HEK293 (cell line): ENCODE results near the gene NCKAP5L.

Experiments
- CTCF ChIA-PET: fragments of 350-600 bp; formaldehyde crosslinking; extraction: SDS; loops from one replicate; lab custom pipeline; 2021; ENCODE audit warnings: antibody characterized with exemption; lab: Yijun Ruan, JAX
- POLR2A ChIA-PET: fragments of 300-600 bp; formaldehyde crosslinking; extraction: SDS; loops from one replicate; lab custom pipeline; 2020; ENCODE audit warnings: antibody characterized with exemption, inconsistent platforms; lab: Yijun Ruan, JAX
- H3K27ac ChIP-seq: fragments of 200-500 bp; sonication (Bioruptor generic); 2 replicates; pipeline ENCODE4 v1.5.1; 2014; ENCODE audit warnings: low read depth, low read length, control low read depth, inconsistent platforms; ENCODE audit errors: extremely low read depth
- H3K36me3 ChIP-seq, 2 experiments: fragments of 200-500 bp in 1 of 2; sonication (Bioruptor generic) in 1 of 2; 1 replicate in 1 of 2; 2 replicates in 1 of 2; pipeline ENCODE4 v1.5.1; 2014 to 2017; ENCODE audit warnings: inconsistent platforms in 2 of 2, low read length in 2 of 2; ENCODE audit not compliant: control insufficient read depth in 2 of 2, insufficient read depth in 1 of 2
- H3K4me1 ChIP-seq: fragments of 200-500 bp; sonication (Bioruptor generic); 2 replicates; pipeline ENCODE4 v1.5.1; 2014; ENCODE audit warnings: mild to moderate bottlenecking, low read length, inconsistent platforms; ENCODE audit not compliant: control insufficient read depth, insufficient read depth
- H3K4me3 ChIP-seq: 2 replicates; pipeline ENCODE4 v1.5.1; 2011; ENCODE audit warnings: low read depth, mild to moderate bottlenecking, control low read depth, low read length, moderate library complexity
- H3K9me3 ChIP-seq: fragments of 200-500 bp; sonication (Bioruptor generic); 2 replicates; pipeline ENCODE4 v1.5.1; 2014; ENCODE audit warnings: low read depth, low read length, inconsistent platforms; ENCODE audit not compliant: control insufficient read depth, insufficient read depth
- IKZF3 ChIP-seq: fragments of 450-650 bp; IDR thresholded peaks from 2 replicates; pipeline ENCODE4 v1.5.0; 2018; ENCODE audit warnings: missing biosample characterization, mild to moderate bottlenecking, missing genetic modification characterization, moderate library complexity
- ZBTB21 ChIP-seq: fragments of 450-650 bp; formaldehyde crosslinking; IDR thresholded peaks from 2 replicates; pipeline ENCODE4 v1.5.1; 2017; ENCODE audit warnings: missing biosample characterization, missing genetic modification characterization
- ZBTB8A ChIP-seq: fragments of 450-650 bp; formaldehyde crosslinking; IDR thresholded peaks from 2 replicates; pipeline ENCODE4 v1.5.1; 2016; ENCODE audit warnings: missing biosample characterization, missing genetic modification characterization
- ZEB2 ChIP-seq: fragments of 450-650 bp; formaldehyde crosslinking; IDR thresholded peaks from 2 replicates; pipeline ENCODE4 v1.5.1; 2016; ENCODE audit warnings: missing biosample characterization, missing genetic modification characterization
- ZNF175 ChIP-seq: fragments of 450-650 bp; formaldehyde crosslinking; IDR thresholded peaks from 2 replicates; pipeline ENCODE4 v1.5.1; 2016; ENCODE audit warnings: missing biosample characterization, missing genetic modification characterization
- ZNF23 ChIP-seq: fragments of 450-650 bp; formaldehyde crosslinking; IDR thresholded peaks from 2 replicates; pipeline ENCODE4 v1.5.1; 2016; ENCODE audit warnings: missing biosample characterization, missing genetic modification characterization, borderline replicate concordance
- ZNF24 ChIP-seq: fragments of 450-650 bp; formaldehyde crosslinking; IDR thresholded peaks from 2 replicates; pipeline ENCODE4 v1.5.1; 2016; ENCODE audit warnings: missing biosample characterization, missing genetic modification characterization
- ZNF335 ChIP-seq: fragments of 450-650 bp; formaldehyde crosslinking; conservative IDR thresholded peaks from 2 replicates; pipeline ENCODE4 v1.5.1; 2016; ENCODE audit warnings: missing biosample characterization, missing genetic modification characterization
- ZNF433 ChIP-seq: fragments of 450-650 bp; formaldehyde crosslinking; IDR thresholded peaks from 2 replicates; pipeline ENCODE4 v1.5.1; 2016; ENCODE audit warnings: missing biosample characterization, missing genetic modification characterization, low read depth
- ZNF629 ChIP-seq: fragments of 450-650 bp; formaldehyde crosslinking; IDR thresholded peaks from 2 replicates; pipeline ENCODE4 v1.5.1; 2017; ENCODE audit warnings: missing biosample characterization, missing genetic modification characterization
- ZNF791 ChIP-seq: fragments of 450-650 bp; formaldehyde crosslinking; IDR thresholded peaks from 2 replicates; pipeline ENCODE4 v1.5.1; 2016; ENCODE audit warnings: missing biosample characterization, missing genetic modification characterization
- TF ChIP-seq, protein P1 (sequence below): fragments of 450-650 bp; formaldehyde crosslinking; optimal IDR thresholded peaks from 2 replicates; pipeline ENCODE3; 2016; ENCODE audit warnings: missing biosample characterization, mild to moderate bottlenecking, missing genetic modification characterization
- TF ChIP-seq, protein P2 (sequence below): fragments of 450-650 bp; formaldehyde crosslinking; IDR thresholded peaks from 2 replicates; pipeline ENCODE4 v1.5.1; 2016; ENCODE audit warnings: missing biosample characterization, missing genetic modification characterization
- TF ChIP-seq, protein P3 (sequence below): fragments of 450-650 bp; formaldehyde crosslinking; IDR thresholded peaks from 2 replicates; pipeline ENCODE4 v1.5.1; 2017; ENCODE audit warnings: missing biosample characterization, mild to moderate bottlenecking, missing genetic modification characterization, moderate library complexity
- TF ChIP-seq, protein P4 (sequence below): fragments of 450-650 bp; formaldehyde crosslinking; IDR thresholded peaks from 2 replicates; pipeline ENCODE4 v1.5.1; 2017; ENCODE audit warnings: missing biosample characterization, missing genetic modification characterization
- TF ChIP-seq, protein P5 (sequence below): fragments of 450-650 bp; formaldehyde crosslinking; IDR thresholded peaks from 2 replicates; pipeline ENCODE4 v1.5.1; 2017; ENCODE audit warnings: missing biosample characterization, missing genetic modification characterization
- TF ChIP-seq, protein P6 (sequence below): fragments of 450-650 bp; formaldehyde crosslinking; IDR thresholded peaks from 2 replicates; pipeline ENCODE4 v1.5.1; 2016; ENCODE audit warnings: missing biosample characterization, missing genetic modification characterization
- TF ChIP-seq, protein P7 (sequence below): fragments of 450-650 bp; formaldehyde crosslinking; conservative IDR thresholded peaks from 2 replicates; pipeline ENCODE4 v1.5.1; 2016; ENCODE audit warnings: low read depth, missing biosample characterization, missing genetic modification characterization
- TF ChIP-seq, protein P8 (sequence below): fragments of 450-650 bp; formaldehyde crosslinking; IDR thresholded peaks from 2 replicates; pipeline ENCODE4 v1.5.1; 2016; ENCODE audit warnings: missing biosample characterization, missing genetic modification characterization

Gene NCKAP5L

DNA sequence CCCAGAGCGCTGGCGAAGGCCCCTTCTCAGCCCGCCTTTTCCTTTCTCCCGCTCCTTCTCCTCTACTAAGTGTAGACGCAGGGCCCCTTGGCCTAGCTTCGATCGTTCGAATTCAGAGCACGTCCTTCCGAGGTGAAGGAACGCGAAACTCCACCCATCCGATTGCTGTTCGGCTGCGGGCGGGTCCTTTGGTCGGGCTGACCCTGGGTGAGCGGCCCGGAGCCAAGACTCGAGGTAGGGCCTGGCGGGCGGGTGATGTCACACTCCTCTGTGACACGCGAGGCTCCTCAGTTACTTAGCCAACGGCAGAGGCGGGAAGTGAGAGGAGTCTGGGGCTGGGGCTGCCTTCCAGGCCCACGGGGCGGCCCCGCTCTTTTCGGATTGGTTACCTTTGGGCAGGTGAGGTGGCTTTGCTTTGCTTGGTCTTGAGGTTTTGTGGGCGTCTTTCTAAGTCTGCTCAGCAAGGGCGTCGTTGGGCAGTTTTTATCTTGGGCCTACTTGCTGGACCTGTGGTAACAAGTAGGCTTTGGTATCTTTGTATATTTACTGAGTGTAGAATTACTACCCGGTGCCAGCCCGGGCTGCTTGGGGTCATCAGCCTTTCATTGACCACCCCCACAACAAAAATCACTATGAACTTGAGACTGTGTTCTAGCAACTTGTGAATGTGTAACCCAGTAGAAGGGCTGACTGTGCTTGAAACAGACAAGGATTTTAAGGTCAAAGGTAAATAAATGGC is 86.2 kb downstream of the NCKAP5L start:
- POLR2A ChIA-PET = interaction anchor here (0.6 to 1.9 kb wide), 45 partner anchors 8 to 478 kb away, joined by 3 to 15 read pairs (median 6); partner anchors contain the start of genes BCDIN3D, CERS5, COX14 and NCKAP5L
- TF ChIP-seq ZNF629 (tag by site-specific recombination) (peak; percentile 88), ZBTB21 (tag by site-specific recombination) (peak; percentile 77), ZNF24 (tag by site-specific recombination) (peak; percentile 30; the same call in 1 of the 2 replicates), ZBTB8A (tag by site-specific recombination) (peak; percentile 64), ZNF335 (peak; percentile 68), ZEB2 (peak; percentile 76), ZNF23 (tag by site-specific recombination) (no peak), ZNF791 (tag by site-specific recombination) (no peak), ZNF433 (tag by site-specific recombination) (no peak), ZNF175 (tag by site-specific recombination) (no peak), IKZF3 (tag by site-specific recombination) (0 out of 2 replicates have a peak, but pooled peaks have one; percentile 4)
- TF ChIP-seq, protein P1, sequence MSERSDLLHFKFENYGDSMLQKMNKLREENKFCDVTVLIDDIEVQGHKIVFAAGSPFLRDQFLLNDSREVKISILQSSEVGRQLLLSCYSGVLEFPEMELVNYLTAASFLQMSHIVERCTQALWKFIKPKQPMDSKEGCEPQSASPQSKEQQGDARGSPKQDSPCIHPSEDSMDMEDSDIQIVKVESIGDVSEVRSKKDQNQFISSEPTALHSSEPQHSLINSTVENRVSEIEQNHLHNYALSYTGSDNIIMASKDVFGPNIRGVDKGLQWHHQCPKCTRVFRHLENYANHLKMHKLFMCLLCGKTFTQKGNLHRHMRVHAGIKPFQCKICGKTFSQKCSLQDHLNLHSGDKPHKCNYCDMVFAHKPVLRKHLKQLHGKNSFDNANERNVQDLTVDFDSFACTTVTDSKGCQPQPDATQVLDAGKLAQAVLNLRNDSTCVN = peak; percentile 25
- TF ChIP-seq, protein P2, sequence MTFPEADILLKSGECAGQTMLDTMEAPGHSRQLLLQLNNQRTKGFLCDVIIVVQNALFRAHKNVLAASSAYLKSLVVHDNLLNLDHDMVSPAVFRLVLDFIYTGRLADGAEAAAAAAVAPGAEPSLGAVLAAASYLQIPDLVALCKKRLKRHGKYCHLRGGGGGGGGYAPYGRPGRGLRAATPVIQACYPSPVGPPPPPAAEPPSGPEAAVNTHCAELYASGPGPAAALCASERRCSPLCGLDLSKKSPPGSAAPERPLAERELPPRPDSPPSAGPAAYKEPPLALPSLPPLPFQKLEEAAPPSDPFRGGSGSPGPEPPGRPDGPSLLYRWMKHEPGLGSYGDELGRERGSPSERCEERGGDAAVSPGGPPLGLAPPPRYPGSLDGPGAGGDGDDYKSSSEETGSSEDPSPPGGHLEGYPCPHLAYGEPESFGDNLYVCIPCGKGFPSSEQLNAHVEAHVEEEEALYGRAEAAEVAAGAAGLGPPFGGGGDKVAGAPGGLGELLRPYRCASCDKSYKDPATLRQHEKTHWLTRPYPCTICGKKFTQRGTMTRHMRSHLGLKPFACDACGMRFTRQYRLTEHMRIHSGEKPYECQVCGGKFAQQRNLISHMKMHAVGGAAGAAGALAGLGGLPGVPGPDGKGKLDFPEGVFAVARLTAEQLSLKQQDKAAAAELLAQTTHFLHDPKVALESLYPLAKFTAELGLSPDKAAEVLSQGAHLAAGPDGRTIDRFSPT (tag by site-specific recombination) = no peak
- TF ChIP-seq, protein P3, sequence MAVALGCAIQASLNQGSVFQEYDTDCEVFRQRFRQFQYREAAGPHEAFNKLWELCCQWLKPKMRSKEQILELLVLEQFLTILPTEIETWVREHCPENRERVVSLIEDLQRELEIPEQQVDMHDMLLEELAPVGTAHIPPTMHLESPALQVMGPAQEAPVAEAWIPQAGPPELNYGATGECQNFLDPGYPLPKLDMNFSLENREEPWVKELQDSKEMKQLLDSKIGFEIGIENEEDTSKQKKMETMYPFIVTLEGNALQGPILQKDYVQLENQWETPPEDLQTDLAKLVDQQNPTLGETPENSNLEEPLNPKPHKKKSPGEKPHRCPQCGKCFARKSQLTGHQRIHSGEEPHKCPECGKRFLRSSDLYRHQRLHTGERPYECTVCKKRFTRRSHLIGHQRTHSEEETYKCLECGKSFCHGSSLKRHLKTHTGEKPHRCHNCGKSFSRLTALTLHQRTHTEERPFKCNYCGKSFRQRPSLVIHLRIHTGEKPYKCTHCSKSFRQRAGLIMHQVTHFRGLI (tag by site-specific recombination) = peak; percentile 53; the same call in 1 of the 2 replicates
- TF ChIP-seq, protein P4, sequence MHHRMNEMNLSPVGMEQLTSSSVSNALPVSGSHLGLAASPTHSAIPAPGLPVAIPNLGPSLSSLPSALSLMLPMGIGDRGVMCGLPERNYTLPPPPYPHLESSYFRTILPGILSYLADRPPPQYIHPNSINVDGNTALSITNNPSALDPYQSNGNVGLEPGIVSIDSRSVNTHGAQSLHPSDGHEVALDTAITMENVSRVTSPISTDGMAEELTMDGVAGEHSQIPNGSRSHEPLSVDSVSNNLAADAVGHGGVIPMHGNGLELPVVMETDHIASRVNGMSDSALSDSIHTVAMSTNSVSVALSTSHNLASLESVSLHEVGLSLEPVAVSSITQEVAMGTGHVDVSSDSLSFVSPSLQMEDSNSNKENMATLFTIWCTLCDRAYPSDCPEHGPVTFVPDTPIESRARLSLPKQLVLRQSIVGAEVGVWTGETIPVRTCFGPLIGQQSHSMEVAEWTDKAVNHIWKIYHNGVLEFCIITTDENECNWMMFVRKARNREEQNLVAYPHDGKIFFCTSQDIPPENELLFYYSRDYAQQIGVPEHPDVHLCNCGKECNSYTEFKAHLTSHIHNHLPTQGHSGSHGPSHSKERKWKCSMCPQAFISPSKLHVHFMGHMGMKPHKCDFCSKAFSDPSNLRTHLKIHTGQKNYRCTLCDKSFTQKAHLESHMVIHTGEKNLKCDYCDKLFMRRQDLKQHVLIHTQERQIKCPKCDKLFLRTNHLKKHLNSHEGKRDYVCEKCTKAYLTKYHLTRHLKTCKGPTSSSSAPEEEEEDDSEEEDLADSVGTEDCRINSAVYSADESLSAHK = peak; percentile 6; the same call in 1 of the 2 replicates
- TF ChIP-seq, protein P5, sequence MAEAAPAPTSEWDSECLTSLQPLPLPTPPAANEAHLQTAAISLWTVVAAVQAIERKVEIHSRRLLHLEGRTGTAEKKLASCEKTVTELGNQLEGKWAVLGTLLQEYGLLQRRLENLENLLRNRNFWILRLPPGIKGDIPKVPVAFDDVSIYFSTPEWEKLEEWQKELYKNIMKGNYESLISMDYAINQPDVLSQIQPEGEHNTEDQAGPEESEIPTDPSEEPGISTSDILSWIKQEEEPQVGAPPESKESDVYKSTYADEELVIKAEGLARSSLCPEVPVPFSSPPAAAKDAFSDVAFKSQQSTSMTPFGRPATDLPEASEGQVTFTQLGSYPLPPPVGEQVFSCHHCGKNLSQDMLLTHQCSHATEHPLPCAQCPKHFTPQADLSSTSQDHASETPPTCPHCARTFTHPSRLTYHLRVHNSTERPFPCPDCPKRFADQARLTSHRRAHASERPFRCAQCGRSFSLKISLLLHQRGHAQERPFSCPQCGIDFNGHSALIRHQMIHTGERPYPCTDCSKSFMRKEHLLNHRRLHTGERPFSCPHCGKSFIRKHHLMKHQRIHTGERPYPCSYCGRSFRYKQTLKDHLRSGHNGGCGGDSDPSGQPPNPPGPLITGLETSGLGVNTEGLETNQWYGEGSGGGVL = peak; percentile 69
- TF ChIP-seq, protein P6, sequence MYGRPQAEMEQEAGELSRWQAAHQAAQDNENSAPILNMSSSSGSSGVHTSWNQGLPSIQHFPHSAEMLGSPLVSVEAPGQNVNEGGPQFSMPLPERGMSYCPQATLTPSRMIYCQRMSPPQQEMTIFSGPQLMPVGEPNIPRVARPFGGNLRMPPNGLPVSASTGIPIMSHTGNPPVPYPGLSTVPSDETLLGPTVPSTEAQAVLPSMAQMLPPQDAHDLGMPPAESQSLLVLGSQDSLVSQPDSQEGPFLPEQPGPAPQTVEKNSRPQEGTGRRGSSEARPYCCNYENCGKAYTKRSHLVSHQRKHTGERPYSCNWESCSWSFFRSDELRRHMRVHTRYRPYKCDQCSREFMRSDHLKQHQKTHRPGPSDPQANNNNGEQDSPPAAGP (tag by site-specific recombination) = 0 out of 2 replicates have a peak, but pooled peaks have one; percentile 37
- TF ChIP-seq, protein P7, sequence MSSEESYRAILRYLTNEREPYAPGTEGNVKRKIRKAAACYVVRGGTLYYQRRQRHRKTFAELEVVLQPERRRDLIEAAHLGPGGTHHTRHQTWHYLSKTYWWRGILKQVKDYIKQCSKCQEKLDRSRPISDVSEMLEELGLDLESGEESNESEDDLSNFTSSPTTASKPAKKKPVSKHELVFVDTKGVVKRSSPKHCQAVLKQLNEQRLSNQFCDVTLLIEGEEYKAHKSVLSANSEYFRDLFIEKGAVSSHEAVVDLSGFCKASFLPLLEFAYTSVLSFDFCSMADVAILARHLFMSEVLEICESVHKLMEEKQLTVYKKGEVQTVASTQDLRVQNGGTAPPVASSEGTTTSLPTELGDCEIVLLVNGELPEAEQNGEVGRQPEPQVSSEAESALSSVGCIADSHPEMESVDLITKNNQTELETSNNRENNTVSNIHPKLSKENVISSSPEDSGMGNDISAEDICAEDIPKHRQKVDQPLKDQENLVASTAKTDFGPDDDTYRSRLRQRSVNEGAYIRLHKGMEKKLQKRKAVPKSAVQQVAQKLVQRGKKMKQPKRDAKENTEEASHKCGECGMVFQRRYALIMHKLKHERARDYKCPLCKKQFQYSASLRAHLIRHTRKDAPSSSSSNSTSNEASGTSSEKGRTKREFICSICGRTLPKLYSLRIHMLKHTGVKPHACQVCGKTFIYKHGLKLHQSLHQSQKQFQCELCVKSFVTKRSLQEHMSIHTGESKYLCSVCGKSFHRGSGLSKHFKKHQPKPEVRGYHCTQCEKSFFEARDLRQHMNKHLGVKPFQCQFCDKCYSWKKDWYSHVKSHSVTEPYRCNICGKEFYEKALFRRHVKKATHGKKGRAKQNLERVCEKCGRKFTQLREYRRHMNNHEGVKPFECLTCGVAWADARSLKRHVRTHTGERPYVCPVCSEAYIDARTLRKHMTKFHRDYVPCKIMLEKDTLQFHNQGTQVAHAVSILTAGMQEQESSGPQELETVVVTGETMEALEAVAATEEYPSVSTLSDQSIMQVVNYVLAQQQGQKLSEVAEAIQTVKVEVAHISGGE = no peak
- TF ChIP-seq, protein P8, sequence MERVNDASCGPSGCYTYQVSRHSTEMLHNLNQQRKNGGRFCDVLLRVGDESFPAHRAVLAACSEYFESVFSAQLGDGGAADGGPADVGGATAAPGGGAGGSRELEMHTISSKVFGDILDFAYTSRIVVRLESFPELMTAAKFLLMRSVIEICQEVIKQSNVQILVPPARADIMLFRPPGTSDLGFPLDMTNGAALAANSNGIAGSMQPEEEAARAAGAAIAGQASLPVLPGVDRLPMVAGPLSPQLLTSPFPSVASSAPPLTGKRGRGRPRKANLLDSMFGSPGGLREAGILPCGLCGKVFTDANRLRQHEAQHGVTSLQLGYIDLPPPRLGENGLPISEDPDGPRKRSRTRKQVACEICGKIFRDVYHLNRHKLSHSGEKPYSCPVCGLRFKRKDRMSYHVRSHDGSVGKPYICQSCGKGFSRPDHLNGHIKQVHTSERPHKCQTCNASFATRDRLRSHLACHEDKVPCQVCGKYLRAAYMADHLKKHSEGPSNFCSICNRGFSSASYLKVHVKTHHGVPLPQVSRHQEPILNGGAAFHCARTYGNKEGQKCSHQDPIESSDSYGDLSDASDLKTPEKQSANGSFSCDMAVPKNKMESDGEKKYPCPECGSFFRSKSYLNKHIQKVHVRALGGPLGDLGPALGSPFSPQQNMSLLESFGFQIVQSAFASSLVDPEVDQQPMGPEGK (tag by site-specific recombination) = peak; percentile 90

More for the DNA sequence above, 86.2 kb downstream of the NCKAP5L start:
- CTCF ChIA-PET = interaction anchor here (0.6 to 2.7 kb wide), 37 partner anchors 8 to 284 kb away, joined by 3 to 20 read pairs (median 6); no protein-coding TSS in a partner anchor
- Histone ChIP-seq H3K4me3 (peak overlapping the region; percentile 74), H3K9me3 (no peaks in the 10 kb centered on the region), H3K4me1 (peaks cover 11% of the 10 kb centered on the region), H3K27ac (peak overlapping the region; percentile 92), H3K36me3 (peaks cover 5 to 16% of the 10 kb centered on the region in 2 experiments; a peak in 2 of 3 replicates)
